GM18499 (cell line): ENCODE results near the gene LCORL.
"Not testable (repeated sequence)": the region's sequence is repeated elsewhere in the genome, so short reads cannot be mapped to it uniquely, and the experiment has no call there.

ENCODE experiments used
- ATAC-seq: cut with Tn5 transposase; IDR thresholded peaks from one replicate; pipeline ENCODE4 v1.9.1; 2021; ENCODE audit warnings: moderate number of reproducible peaks; ENCODE audit not compliant: insufficient read depth, unreplicated experiment

LCORL gene

DNA sequence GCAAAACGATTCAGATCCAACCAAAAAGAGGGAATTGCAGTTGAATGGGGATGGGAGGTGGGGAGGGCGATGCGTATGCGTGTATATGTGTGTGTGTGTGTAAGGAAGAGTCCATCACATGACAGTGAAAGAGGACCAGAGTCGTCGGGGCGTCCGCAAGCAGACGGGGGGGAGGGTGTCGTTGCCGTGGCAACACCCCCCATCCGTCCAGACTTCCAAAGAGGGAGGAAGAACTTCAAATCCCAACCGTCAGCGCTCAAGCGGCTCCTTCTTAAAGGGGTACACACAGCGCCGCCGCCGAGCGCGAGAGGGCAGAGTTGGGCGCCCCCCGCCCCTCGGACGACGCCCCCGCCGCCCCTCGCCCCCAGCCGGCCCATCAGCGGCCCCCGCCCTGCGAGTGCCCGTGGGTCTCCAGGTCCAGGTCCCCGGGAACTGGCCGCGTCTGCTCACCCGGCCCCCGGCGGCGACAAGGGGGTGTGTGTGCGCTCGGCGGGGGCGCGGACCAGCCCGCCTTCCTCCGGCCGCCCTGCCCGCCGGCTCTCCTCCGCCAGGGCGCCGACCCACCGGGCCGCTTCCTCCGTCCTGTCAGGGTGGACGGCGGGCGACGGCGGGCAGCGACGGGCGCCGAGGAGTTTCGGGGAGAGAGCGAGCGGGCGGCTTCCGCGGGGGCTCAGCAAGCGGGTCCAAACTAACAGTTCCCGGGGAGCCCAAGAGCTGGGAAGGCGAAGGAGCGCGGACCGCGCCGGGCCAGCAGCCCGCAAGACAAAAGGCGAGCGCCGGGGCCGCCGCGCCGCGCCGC is 685 bp downstream of the LCORL start:
- ATAC-seq, result no peak

DNA sequence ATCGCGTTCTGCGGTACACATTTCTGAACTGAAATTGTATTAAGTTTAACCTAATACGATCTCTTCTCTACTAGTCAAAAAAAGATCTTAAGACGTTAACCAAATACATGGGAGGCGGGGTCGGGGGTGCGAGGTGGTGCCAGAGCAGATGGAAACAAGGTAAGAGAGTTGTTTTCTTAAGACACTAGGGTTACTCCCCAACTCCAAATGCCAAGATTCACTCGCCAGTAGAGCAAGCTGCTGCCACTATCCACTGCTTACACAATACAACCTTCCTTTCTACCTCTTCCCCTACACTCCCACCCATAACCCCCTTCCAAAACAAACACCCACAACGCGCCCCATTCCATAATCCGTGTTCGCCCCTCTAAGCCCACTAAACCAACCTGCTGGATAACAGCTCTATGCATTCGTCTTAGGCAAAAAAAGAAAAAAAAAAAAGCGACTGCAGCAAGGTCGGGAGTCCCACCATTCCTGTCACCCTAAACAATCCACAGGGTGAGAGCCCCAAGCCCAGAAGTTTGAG is 1.3 kb downstream of the LCORL start:
- no peak for ATAC-seq

DNA sequence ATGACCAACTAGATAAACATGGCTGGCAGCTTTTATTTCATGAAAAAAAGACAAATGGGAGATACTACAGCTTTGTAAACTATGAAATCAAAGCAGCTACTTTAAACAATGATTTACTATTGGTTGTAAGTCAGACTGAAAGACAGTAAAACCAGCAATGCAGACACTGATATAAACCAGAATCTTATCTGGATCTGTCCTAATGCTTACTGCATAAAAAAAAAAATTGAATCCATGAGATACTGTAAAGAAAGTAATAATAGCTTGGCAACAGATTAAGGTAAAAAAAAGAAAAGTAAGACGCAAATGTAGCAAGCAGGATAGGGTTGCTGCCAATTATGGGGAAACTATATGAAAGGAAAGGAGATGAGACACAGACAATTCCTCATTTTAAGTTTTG is 7.3 kb downstream of the LCORL start:
- no peak for ATAC-seq

DNA sequence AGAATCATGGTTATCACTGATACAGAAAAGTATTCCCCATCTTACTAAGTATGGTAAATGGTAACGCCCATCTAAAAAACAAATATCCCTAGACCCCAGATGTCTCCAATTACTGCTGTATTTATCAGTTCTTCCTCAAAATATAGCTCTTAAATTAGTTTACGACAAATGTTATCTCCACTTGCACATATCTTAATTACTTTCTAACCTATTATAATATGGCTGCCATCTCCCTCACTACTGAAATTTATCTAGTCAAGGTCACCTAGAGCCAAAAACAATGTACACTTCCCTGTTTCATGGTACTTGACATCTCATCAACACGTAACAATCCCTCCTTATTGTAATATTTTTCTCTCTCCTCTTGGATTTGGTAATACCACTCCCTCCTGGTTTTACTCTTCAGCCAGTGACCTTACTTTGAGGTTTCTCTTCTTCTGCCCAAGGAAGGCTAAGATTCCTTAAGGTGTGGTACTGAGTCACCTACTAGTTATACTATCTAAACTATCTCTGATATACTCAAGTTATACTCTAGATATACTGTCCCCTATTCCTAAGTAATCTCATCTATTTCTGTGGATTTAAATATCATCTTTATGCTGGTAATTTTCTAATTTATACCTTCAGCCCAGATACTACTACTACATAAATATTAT is 8.6 kb downstream of the LCORL start:
- no peak for ATAC-seq

DNA sequence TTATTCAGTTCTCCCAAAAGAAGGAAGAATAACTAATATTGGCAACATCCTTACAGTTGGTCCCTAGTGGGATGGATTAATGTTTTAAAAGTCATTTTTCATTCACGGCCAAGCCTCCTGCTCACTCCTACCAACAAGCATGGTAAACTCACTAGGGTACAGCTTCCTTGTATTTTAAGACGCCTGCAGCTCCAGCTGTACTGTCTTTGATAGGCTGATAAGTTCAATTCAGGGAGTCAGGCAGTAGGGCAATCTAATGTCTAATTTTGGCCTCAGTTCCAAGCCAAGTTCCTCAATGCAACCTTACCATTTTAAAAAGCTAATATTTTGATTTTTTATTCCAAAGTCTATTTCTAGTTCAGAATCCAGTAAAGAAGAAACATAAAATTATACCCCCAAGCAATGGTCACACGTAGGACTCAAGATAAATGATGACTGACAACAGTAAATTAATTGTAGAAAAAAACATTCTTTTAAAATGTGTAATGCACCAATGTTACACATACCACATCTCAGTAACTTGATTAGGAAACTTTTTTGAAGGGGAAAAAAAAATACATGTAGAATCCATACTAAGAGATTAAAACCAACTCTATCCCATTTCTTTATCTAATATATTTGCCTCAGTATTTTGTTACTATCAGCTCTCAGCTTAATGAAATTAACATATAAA is 9.3 kb downstream of the LCORL start:
- ATAC-seq, result no peak

DNA sequence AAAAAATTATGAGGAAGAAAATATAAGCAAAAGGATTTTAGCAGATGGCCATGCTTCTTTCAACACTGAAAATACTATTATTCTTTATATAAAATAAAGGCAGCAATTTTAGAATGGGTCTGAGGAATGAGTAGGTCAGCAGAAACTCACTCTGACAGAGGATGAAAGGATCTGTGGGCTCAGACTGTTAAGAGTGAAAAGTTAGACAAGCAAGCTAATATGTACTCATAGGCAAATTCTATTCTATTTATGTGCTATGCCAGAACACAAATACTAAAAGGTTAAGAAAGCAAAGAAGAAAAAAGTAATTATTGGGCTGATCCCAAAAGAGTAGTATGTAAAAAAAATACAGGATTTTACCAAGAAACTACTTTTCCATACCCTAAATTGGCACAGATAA is 13.9 kb downstream of the LCORL start:
- no peak for ATAC-seq

DNA sequence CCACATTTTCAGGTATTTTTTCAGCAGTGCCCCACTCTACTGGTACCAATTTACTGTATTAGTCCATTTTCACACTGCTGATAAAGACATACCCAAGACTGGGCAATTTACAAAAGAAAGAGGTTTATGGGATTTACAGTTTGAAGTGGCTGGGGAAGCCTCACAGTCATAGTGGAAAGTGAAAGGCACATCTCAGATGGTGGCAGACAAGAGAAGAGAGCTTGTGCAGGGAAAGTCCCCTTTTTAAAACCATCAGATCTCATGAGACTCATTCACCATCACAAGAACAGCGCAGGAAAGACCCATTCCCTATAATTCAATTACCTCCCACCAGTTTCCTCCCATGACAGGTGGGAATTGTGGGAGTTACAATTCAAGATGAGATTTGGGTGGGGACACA is 15.1 kb downstream of the LCORL start:
- not testable (repeated sequence) for ATAC-seq

DNA sequence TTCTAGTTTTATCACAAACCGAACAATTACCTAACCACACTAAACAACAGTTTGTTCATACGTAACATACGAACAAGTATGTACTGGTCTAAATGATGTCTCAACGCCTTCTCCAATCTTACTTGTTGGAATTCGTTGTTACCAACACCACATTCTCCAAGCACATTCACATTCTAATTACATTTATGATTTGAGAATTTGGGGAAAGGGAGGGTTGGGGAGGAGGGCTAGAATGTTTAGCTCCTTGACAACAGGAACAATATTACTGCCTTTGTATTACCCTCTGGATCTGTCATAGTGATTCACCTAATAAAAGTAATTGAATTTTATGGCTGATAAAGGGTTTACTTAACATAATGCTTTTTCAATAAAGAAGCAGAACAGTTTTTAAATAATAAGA is 24.4 kb downstream of the LCORL start:
- no peak for ATAC-seq

DNA sequence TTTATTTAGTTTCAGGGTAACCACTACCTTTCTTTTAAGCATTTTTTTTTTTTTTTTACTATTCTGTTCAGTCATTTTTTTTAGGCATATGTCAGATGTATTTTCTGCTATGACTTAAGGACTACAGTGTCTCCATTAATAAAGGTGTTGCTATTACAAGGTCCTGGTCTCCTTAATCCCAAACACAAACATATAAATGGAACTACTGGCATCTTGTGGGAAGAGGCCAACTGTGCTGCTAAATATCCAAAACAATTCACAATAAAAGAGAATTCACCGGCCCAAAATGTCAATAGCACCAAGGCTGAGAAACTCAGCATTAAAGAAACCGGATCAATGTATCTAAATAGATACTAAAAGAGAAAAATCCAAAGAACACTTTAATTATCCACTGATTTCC is 26.4 kb downstream of the LCORL start:
- ATAC-seq, result no peak

DNA sequence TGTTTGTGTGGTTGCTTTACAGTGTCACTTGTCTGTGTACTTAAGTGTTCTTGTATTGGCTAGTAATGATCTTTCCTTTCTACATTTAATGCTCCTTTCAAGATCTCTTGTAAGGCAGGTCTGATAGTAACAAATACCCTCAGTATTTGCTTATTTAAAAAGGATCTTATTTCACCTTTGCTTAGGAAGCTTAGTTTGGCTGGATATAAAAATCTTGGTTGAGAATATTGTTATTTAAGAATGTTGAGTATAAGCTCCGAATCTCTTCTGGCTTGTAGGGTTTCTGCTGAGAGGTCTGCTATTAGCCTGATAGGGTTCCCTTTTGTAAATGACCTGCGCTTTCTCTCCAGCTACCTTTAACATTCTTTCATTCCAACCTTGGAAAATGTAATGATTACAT is 35.7 kb downstream of the LCORL start:
- ATAC-seq, result no peak

DNA sequence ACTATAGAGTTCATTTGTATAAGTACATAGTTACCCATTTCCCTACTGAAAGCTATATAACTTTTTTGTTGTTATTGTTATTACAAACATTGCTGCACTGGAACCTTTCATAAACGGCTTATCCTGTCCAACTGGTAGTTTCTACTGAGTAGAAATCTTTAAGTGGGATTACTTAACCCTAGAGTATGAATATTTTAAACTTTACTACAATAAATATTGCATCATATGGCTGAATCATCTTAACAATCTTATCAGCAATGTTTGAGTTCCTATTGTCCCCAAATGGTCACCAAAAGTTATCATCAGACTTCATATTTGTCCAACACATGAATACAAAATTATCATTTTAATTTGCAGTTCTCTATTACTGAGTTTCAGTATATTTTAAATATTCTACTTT is 40.5 kb downstream of the LCORL start:
- ATAC-seq, result no peak

DNA sequence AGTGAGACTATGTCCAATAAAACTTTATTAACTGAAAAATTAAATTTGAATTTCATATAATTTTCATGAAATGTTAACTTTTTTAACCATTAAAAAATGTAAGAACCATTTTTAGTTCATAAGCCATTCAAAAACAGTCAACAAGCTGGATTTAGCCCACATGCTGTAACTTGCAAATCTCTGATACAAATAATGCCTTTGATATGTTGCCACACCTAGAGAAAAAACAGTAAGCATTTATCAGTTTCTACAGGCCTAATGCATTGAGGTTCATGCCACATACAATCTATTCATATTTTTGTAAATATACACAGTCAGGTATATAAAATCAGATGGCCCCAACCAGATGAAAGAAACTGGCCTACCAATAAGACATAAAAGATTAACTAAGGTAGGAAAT is 52.8 kb downstream of the LCORL start:
- no peak for ATAC-seq

DNA sequence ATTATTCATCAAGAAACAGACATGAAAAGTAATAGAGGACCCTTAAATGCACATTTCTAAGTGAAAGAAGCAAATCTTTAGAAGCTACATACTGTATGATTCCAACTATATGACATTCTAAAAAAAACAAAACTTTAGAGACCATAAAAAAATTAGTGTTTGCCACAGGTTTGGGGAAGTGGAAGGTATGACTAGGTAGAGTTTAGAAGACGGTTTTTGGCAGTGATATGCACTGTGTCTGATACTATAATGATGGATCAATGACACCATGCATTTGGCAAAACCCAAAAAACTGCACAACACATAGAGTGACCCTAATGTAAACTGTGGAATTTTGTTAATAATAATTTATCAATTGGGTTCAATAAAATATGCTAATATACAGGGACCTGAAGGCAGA is 54.5 kb downstream of the LCORL start:
- ATAC-seq, result no peak

DNA sequence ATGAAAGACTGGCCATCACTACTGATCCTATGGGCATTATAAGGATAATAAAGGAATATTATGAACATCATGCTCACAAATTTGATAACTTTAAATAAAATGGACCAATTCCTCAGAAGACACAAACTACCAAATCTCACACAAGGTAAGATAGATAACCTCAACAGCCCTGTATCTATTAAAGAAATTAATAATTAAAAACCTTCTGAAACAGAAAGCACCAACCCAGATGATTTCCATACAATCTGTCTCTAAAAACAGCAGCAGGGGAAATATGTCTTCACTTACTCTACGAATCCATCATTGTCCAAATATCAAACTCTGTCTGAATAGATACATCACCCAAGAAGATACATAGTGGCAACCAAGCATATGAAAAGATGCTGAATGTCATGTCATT is 55.2 kb downstream of the LCORL start:
- no peak for ATAC-seq

DNA sequence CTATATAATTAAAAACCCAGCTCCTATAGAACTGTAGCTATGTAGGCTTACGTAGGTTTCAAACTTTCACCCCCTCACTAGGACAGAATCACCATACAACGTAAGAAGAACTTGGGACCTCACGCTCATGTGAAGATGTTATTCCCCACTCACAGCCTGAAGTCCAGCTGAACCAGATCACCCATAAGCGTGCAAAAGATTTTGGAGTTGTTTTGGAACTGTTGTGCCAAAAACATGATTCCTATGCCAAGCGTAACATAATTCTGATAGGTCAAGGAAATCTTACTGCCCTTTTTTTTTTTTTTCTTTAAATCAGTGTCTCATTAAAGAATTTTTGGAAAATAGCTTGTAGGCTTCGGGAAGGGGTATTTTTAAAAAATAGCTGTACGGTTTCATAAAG is 57.0 kb downstream of the LCORL start:
- ATAC-seq, result no peak

DNA sequence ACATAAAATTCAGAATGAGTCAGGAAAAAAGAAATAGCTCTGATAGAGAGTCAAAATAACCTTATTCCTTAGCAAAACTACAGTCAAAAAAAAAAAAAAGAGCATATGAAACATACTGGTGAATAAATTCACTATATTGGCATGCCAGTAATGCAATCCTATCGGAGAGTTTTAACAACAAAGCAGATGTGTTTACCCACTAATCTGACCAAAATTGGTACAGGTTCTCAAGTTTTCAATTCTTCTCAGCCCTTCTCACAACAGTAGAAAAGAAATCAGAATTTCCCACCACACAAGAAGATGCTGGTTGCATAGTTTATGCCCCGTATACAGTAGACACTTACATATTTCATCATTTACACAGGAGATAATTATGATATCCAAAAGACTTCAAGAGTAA is 59.4 kb downstream of the LCORL start:
- no peak for ATAC-seq

DNA sequence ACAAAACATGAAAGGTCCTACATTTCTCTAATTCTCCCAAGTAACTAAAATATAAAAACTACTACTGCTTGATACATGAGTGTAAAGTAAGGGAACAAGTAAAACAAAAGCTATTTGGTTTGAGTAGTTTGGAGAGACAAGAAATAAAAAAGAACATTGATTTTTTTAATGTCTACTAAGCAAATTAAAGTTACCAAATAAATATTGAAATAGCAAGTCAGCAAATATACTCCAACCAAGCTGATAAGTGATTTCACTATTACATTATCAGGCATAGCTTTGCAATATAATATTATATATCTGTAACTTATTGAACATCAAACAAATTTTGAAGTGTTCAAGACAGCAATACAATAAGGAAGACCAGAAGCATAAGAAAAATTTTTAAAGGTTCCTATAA is 60.3 kb downstream of the LCORL start:
- no peak for ATAC-seq

DNA sequence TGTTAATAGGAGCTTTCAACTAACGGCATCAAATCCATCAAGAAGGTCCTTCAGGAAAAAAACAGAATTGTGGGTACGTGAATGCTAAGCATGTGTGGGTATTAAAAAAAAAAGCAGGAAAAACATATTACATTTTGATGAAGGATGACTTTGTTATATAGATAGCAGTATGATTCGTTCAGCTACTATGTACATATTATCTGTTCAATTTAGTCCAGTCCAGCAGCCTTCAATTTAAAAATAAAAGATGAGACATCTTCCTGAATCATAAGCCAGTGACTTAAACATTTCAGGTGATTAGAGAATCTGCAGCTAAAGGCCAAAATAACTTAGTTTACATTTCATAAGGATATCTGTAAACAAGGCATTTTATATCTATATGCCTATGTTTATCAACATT is 63.4 kb downstream of the LCORL start:
- no peak for ATAC-seq

DNA sequence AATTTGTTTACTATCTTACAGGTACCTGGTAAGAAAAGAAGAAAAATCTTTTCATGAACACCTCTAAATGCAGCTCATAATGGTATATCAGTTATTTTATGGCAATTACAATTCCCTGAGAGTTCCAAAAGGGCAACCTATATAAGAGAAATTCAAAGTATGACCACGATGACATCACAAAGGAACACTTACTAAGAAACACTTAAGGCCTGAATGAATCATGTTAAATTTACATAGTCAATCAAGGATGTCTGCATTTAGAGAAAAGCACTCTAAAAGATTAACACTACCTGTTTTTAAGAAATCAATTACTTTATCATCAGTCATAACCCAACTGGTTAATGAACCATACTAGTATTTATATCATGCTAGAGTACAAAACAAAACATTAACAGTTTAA is 63.9 kb downstream of the LCORL start:
- no peak for ATAC-seq

DNA sequence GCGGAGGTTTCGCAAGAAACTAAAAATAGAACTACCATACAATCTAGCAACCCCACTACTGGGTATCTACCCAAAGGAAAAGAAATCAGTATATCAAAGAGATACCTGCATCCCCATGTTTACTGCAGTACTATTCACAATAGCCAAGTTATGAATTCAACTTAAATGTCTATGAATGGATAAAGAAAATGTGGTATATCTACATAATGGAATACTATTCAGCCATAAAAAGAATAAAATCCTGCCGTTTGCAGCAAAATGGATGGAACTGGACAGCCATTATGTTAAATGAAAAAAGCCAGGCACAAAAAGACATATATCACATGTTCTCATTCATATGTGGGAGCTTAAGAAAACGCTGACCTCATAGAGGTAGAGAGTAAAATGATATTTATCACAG is 65.3 kb downstream of the LCORL start:
- no peak for ATAC-seq

DNA sequence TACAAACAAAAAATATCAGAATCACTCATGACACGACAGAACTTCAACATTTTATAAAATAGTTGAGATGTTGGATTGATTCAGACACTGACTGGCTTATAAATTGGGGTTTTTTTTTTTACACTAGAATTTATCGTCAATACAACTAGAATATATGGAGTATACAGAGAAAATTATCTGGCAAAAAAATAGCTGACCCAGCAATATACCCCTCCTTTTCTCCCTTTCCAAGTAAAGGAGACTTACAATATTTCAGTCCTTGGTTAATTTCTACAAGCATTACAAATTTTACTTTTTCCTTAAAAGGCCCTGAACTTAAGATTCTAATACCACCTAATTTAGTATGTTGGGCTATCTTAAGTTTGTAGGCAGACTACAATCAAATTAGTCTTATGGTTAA is 76.3 kb downstream of the LCORL start:
- ATAC-seq, result no peak
